ENCODE measurements around the gene CDADC1. TPM values are rescaled to one million over a fixed set of nuclear protein-coding genes. Genes with fewer than 3 reads are reported as not detected.
"Not testable (repeated sequence)": the region's sequence is repeated elsewhere in the genome, so short reads cannot be mapped to it uniquely, and the experiment has no call there.

CDADC1 gene
- total RNA-seq, 3 donors from 2014 or later = 7.3 to 8.5 (median 8.2) TPM

GRCh38 chr13:49322702-49323101, 75.0 kb downstream of the CDADC1 start:
- Histone ChIP-seq H3K4me1 (no peaks in the 10 kb centered on the region), H3K36me3 (no peaks in the 10 kb centered on the region), H3K27ac (no peak overlapping the region), H3K27me3 (no peaks in the 10 kb centered on the region), H3K9me3 (no peaks in the 10 kb centered on the region), H3K4me3 (no peak overlapping the region)
- intact Hi-C loops (cut with DNase I; ENCODE audit: low total_unique reads) = no loop called here
- no peak for DNase-seq (ENCODE audit: low spot score in 2 of 2)
- no peak for TF ChIP-seq POLR2A (IDR thresholded peaks at IDR 0.05)

- Histone ChIP-seq H3K4me1 (no peaks in the 10 kb centered on the region), H3K4me3 (no peak overlapping the region), H3K27ac (no peak overlapping the region), H3K9me3 (no peaks in the 10 kb centered on the region), H3K27me3 (no peaks in the 10 kb centered on the region), H3K36me3 (no peaks in the 10 kb centered on the region)
- intact Hi-C loops (cut with DNase I; ENCODE audit: low total_unique reads) = no loop called here
- DNase-seq (ENCODE audit: low spot score in 2 of 2) = no peak
- TF ChIP-seq POLR2AphosphoS5 (IDR thresholded peaks at IDR 0.05) (no peak), CTCF (IDR thresholded peaks at IDR 0.05) (no peak), POLR2A (IDR thresholded peaks at IDR 0.05) (no peak)
These were observed 75.6 kb downstream of the CDADC1 start for GRCh38 chr13:49323344-49323743.

- Histone ChIP-seq H3K27ac (no peak overlapping the region), H3K36me3 (no peaks in the 10 kb centered on the region), H3K9me3 (no peaks in the 10 kb centered on the region), H3K4me3 (no peak overlapping the region), H3K27me3 (no peaks in the 10 kb centered on the region), H3K4me1 (no peaks in the 10 kb centered on the region)
- intact Hi-C loops (cut with DNase I; ENCODE audit: low total_unique reads) = no loop called here
- no peak for TF ChIP-seq CTCF (IDR thresholded peaks at IDR 0.05)
- TF ChIP-seq POLR2AphosphoS5 (IDR thresholded peaks at IDR 0.05) = no peak
- no peak for TF ChIP-seq POLR2A (IDR thresholded peaks at IDR 0.05)
- no peak for DNase-seq (ENCODE audit: low spot score in 2 of 2)
These were observed 78.6 kb downstream of the CDADC1 start for GRCh38 chr13:49326222-49326917.

- not testable (repeated sequence) for H3K36me3 ChIP-seq; H3K27ac ChIP-seq; DNase-seq (ENCODE audit: low spot score in 2 of 2)
These were observed 79.4 kb downstream of the CDADC1 start for GRCh38 chr13:49327145-49327544.

GRCh38 chr13:49329831-49330545, 82.3 kb downstream of the CDADC1 start:
- TF ChIP-seq CTCF (IDR thresholded peaks at IDR 0.05) (no peak), POLR2A (IDR thresholded peaks at IDR 0.05) (no peak), POLR2AphosphoS5 (IDR thresholded peaks at IDR 0.05) (no peak)
- intact Hi-C loops (cut with DNase I; ENCODE audit: low total_unique reads) = no loop called here
- H3K27ac ChIP-seq = no peak overlapping the region
- no peaks in the 10 kb centered on the region for H3K4me1 ChIP-seq
- H3K4me3 ChIP-seq = no peak overlapping the region
- DNase-seq (ENCODE audit: low spot score in 2 of 2) = no peak
- H3K27me3 ChIP-seq = no peaks in the 10 kb centered on the region
- no peaks in the 10 kb centered on the region for H3K9me3 ChIP-seq
- no peaks in the 10 kb centered on the region for H3K36me3 ChIP-seq

More at GRCh38 chr13:49327145-49327544, 79.4 kb downstream of the CDADC1 start:
- H3K4me1 ChIP-seq; intact Hi-C loops (cut with DNase I; ENCODE audit: low total_unique reads); H3K4me3 ChIP-seq; H3K9me3 ChIP-seq; H3K27me3 ChIP-seq: not testable (repeated sequence)

- TF ChIP-seq CTCF (IDR thresholded peaks at IDR 0.05) (no peak), POLR2A (IDR thresholded peaks at IDR 0.05) (no peak), POLR2AphosphoS5 (IDR thresholded peaks at IDR 0.05) (no peak)
- no peaks in the 10 kb centered on the region for H3K9me3 ChIP-seq
- H3K4me3 ChIP-seq = no peak overlapping the region
- H3K36me3 ChIP-seq = no peaks in the 10 kb centered on the region
- H3K4me1 ChIP-seq = no peaks in the 10 kb centered on the region
- H3K27ac ChIP-seq = no peak overlapping the region
- H3K27me3 ChIP-seq = no peaks in the 10 kb centered on the region
- intact Hi-C loops (cut with DNase I; ENCODE audit: low total_unique reads) = no loop called here
- DNase-seq (ENCODE audit: low spot score in 2 of 2) = no peak
These were observed 82.8 kb downstream of the CDADC1 start for GRCh38 chr13:49330546-49330864.
